GM12891 (cell line): ENCODE measurements around the gene ANKS1A.
"Not testable (repeated sequence)": the region's sequence is repeated elsewhere in the genome, so short reads cannot be mapped to it uniquely, and the experiment has no call there.

Experiments used
- POLR2A ChIP-seq: IDR thresholded peaks from 2 replicates; pipeline ENCODE4 v1.6.1; 2011; ENCODE audit warnings: low read depth, low read length, control low read depth
- POLR2AphosphoS5 ChIP-seq: IDR thresholded peaks from 2 replicates; pipeline ENCODE4 v1.6.1; 2011; ENCODE audit warnings: low read depth, low read length, control low read depth
- TAF1 ChIP-seq: IDR thresholded peaks from 2 replicates; pipeline ENCODE4 v1.6.1; 2011; ENCODE audit warnings: low read depth, low read length, control low read depth

- not testable (repeated sequence) for TF ChIP-seq POLR2A, TAF1, POLR2AphosphoS5
Measured at GRCh38 chr6:34932202-34932601, 43.1 kb downstream of the ANKS1A start.
